K562 (cell line): ENCODE data around the gene KNG1. TPM values are rescaled to one million over a fixed set of nuclear protein-coding genes. Genes with fewer than 3 reads are reported as not detected.

Source experiments
- ATAC-seq: fragments of 200-7000 bp; cut with Tn5 transposase; 3 replicates; pipeline ENCODE4 v1.9.1; 2020; ENCODE audit warnings: moderate library complexity
- BruUV-seq: library from RNA; stranded (reverse); fragments of 400-500 nt; replicated peaks from 2 replicates; lab custom pipeline; 2021; lab: Mats Ljungman, UMichigan
- CTCF ChIA-PET: fragments of 300-600 bp; formaldehyde crosslinking; extraction: SDS; loops from one replicate; lab custom pipeline; 2021; ENCODE audit warnings: low intra/inter-chr PET ratio; lab: Yijun Ruan, JAX
- POLR2A ChIA-PET: fragments of 300-600, 350-650 bp; sonication (Branson Sonifier 250); formaldehyde crosslinking; extraction: SDS; loops from one replicate; lab custom pipeline; 2021; ENCODE audit warnings: antibody characterized with exemption, inconsistent platforms; lab: Yijun Ruan, JAX
- DNase-seq, 4 experiments: peaks; one replicate each; pipeline versions ENCODE4 v3.0.0 to v3.0.0-alpha.2; 2011 to 2018; ENCODE audit warnings: low spot score in 3 of 4, mixed read lengths in 3 of 4; ENCODE audit errors: extremely low read depth in 1 of 4
- FAIRE-seq: peaks from 2 replicates; lab custom pipeline; 2011; peaks lifted over from hg19 to GRCh38; lab: Jason Lieb, UNC
- H2AFZ ChIP-seq: 2 replicates; pipeline ENCODE4 v1.6.0; 2011; ENCODE audit warnings: low read depth, low read length, control low read depth, inconsistent platforms
- H3K27ac ChIP-seq: fragments of 200-600 bp; 3 replicates; pipeline ENCODE4 v1.8.0; 2011; ENCODE audit warnings: low read depth, mild to moderate bottlenecking, control low read depth, inconsistent platforms, low read length, moderate library complexity, mixed read lengths; ENCODE audit errors: extremely low read depth
- H3K27me3 ChIP-seq, 2 experiments: fragments of 300-600 bp in 1 of 2; 2 replicates in 1 of 2; 3 replicates in 1 of 2; pipeline versions ENCODE4 v1.6.0 to v1.8.0; 2011; ENCODE audit warnings: inconsistent platforms in 2 of 2, low read length in 2 of 2, mild to moderate bottlenecking in 1 of 2, mixed read lengths in 1 of 2, moderate library complexity in 1 of 2; ENCODE audit not compliant: control insufficient read depth in 2 of 2, insufficient read depth in 2 of 2
- H3K36me3 ChIP-seq: fragments of 300-600 bp; 3 replicates; pipeline ENCODE4 v1.8.0; 2011; ENCODE audit warnings: mild to moderate bottlenecking, low read length, inconsistent platforms; ENCODE audit not compliant: control insufficient read depth, insufficient read depth
- H3K4me1 ChIP-seq, 2 experiments: fragments of 200-600 bp in 1 of 2; replicated peaks in 1 of 2; 2 replicates in 1 of 2; 3 replicates in 1 of 2; pipeline versions ENCODE4 v1.5.1 to v1.8.0; 2011; ENCODE audit warnings: inconsistent platforms in 2 of 2, low read length in 2 of 2, mild to moderate bottlenecking in 1 of 2, mixed read lengths in 1 of 2, moderate library complexity in 1 of 2; ENCODE audit not compliant: control insufficient read depth in 2 of 2, insufficient read depth in 2 of 2
- H3K4me2 ChIP-seq: 2 replicates; pipeline ENCODE4 v1.6.1; 2011; ENCODE audit warnings: low read length, control low read depth, inconsistent platforms, mixed read lengths; ENCODE audit not compliant: insufficient read depth
- H3K4me3 ChIP-seq: fragments of 200-600 bp; sonication (generic), shearing (Covaris generic); 2 replicates; pipeline ENCODE4 v1.5.1; 2016; ENCODE audit warnings: control low read depth, inconsistent platforms
- H3K79me2 ChIP-seq: fragments of 200-600 bp; 3 replicates; pipeline ENCODE4 v1.8.0; 2011; ENCODE audit warnings: low read length, inconsistent platforms; ENCODE audit not compliant: control insufficient read depth, insufficient read depth
- H3K9ac ChIP-seq, 2 experiments: 2 replicates each; pipeline versions ENCODE4 v1.6.0 to v1.6.1; 2011; ENCODE audit warnings: low read depth in 2 of 2, low read length in 2 of 2, control low read depth in 1 of 2, inconsistent platforms in 1 of 2, mild to moderate bottlenecking in 1 of 2, mixed read lengths in 1 of 2; ENCODE audit not compliant: insufficient read depth in 1 of 2
- H3K9me1 ChIP-seq: one replicate; pipeline ENCODE4 v1.6.0; 2011; ENCODE audit warnings: inconsistent platforms, mild to moderate bottlenecking, low read length, moderate library complexity; ENCODE audit not compliant: control insufficient read depth, insufficient read depth
- H3K9me3 ChIP-seq: replicated peaks from 2 replicates; pipeline ENCODE4 v1.5.1; 2011; ENCODE audit warnings: low read depth, low read length, inconsistent platforms; ENCODE audit not compliant: control insufficient read depth, insufficient read depth
- H4K20me1 ChIP-seq: replicated peaks from 2 replicates; pipeline ENCODE4 v1.6.1; 2011; ENCODE audit warnings: low read length, inconsistent platforms, mixed read lengths; ENCODE audit not compliant: control insufficient read depth, insufficient read depth
- CXXC5 ChIP-seq: fragments of 250-450 bp; sonication (Bioruptor Pico); IDR thresholded peaks from 2 replicates; pipeline ENCODE4 v1.8.0; 2022; ENCODE audit warnings: inconsistent platforms, mild to moderate bottlenecking, moderate library complexity
- GTF3C2 ChIP-seq: IDR thresholded peaks from 3 replicates; pipeline ENCODE4 v1.6.1; 2011; ENCODE audit warnings: borderline replicate concordance, mild to moderate bottlenecking, moderate library complexity; ENCODE audit not compliant: insufficient read length; ENCODE audit errors: extremely low read depth
- NCOR1 ChIP-seq: fragments of 450-650 bp; IDR thresholded peaks from 2 replicates; pipeline ENCODE4 v1.6.1; 2016; ENCODE audit warnings: mild to moderate bottlenecking, moderate library complexity
- NFXL1 ChIP-seq: fragments of 450-650 bp; formaldehyde crosslinking; IDR thresholded peaks from 2 replicates; pipeline ENCODE4 v1.4.0; 2021; ENCODE audit warnings: mild to moderate bottlenecking
- PHF8 ChIP-seq: fragments of 200-600 bp; sonication (generic); IDR thresholded peaks from 2 replicates; pipeline ENCODE4 v1.6.1; 2012; ENCODE audit warnings: mixed run types, mild to moderate bottlenecking, inconsistent platforms, low read length, moderate library complexity, borderline replicate concordance
- ZNF239 ChIP-seq: fragments of 250-450 bp; sonication (Bioruptor Pico); IDR thresholded peaks from 2 replicates; pipeline ENCODE4 v1.4.0; 2020; ENCODE audit warnings: mild to moderate bottlenecking
- ZNF253 ChIP-seq: fragments of 250-450 bp; sonication (Bioruptor Pico); conservative IDR thresholded peaks from 2 replicates; pipeline ENCODE4 v1.6.1; 2021; ENCODE audit warnings: mild to moderate bottlenecking
- ZNF407 ChIP-seq: fragments of 450-650 bp; IDR thresholded peaks from 2 replicates; pipeline ENCODE4 v1.6.1; 2016; ENCODE audit warnings: low read depth
- WGBS: fragments of 100-300 bp; shearing (Covaris generic); methylation state at CpG from one replicate; pipeline ENCODE4 v1.1.6; 2016; ENCODE audit warnings: low coverage, mixed read lengths; ENCODE audit not compliant: insufficient coverage; ENCODE audit errors: missing lambda C conversion rate; 5-methylcytosine and 5-hydroxymethylcytosine counted together
- in situ Hi-C: fragments of 300-500 bp; cut with MboI; formaldehyde crosslinking; loops from 4 replicates; pipeline ENCODE4 v1.15.0; 2018; ENCODE audit warnings: inconsistent platforms, mixed read lengths
- intact Hi-C: fragments of 100-400 bp; cut with micrococcal nuclease; formaldehyde crosslinking; loops from 2 replicates; pipeline ENCODE4 v1.14.2; 2022
- polyA plus RNA-seq, 8 experiments: library from polyadenylated mRNA; depleted of rRNA in 4 of 8; stranded (reverse) in 5 of 8; unstranded in 3 of 8; fragments of >200 nt; fragmentation: Nextera tagmentation in 2 of 8; fragmentation: Illumina TruSeq in 1 of 8; extraction: Ambion mirVana in 2 of 8; extraction: Trizol in 1 of 8; gene quantifications; 2 replicates each; pipeline versions ENCODE4 v1.2.1 to v1.2.3, GENCODE V29; 2011 to 2014; ENCODE audit warnings: inconsistent platforms in 1 of 8, missing spikeins in 1 of 8
- total RNA-seq, 7 experiments: library from RNA; depleted of rRNA in 6 of 7; stranded (reverse); fragments of >200 nt in 6 of 7; fragmentation: Illumina TruSeq in 2 of 7; extraction: Trizol in 2 of 7; gene quantifications; 2 replicates each; pipeline versions ENCODE4 v1.2.1 to v1.2.3, GENCODE V29; 2011 to 2021; ENCODE audit warnings: low replicate concordance in 1 of 7

KNG1 gene
- total and polyA plus RNA-seq, 9 of the 15 experiments (the other 6 are each of a cell fraction or from before 2014, with no cell fraction given): 0.09 TPM; not detected in 8

GRCh38 chr3:186708983-186709679, 8.0 kb upstream of the KNG1 start:
- H3K27me3 ChIP-seq: peaks cover 5 to 12% of the 10 kb centered on the region in 2 experiments; a peak in 4 of 5 replicates
- peak; percentile 64 for ATAC-seq
- H3K4me3 ChIP-seq: no peak overlapping the region
- POLR2A ChIA-PET: interaction anchor here (0.6 to 1.0 kb wide), 2 partner anchors 75 to 644 kb away, joined by 3 to 4 read pairs; no protein-coding TSS in a partner anchor
- CTCF ChIA-PET: interaction anchor here (0.6 kb wide), 1 partner anchor 120 kb away, joined by 3 read pairs; no protein-coding TSS in a partner anchor
- FAIRE-seq: no peak
- no TSS peak for BruUV-seq
- H3K79me2 ChIP-seq: no peaks in the 10 kb centered on the region
- intact Hi-C loops: no loop called here
- peak in 2 of 4 experiments; percentile 34 to 54 for DNase-seq
- no peak overlapping the region for H3K27ac ChIP-seq
- no peak overlapping the region for H3K4me2 ChIP-seq
- H3K9ac ChIP-seq: no peak overlapping the region
- H3K9me3 ChIP-seq: no peaks in the 10 kb centered on the region
- H3K36me3 ChIP-seq: no peaks in the 10 kb centered on the region
- WGBS: 9% methylated on average over 6 of the region's 6 CpGs
- no peaks in the 10 kb centered on the region for H3K9me1 ChIP-seq
- H2AFZ ChIP-seq: no peak overlapping the region
- H3K4me1 ChIP-seq: no peaks in the 10 kb centered on the region; a peak in 1 of 5 replicates
- in situ Hi-C loops: no loop called here
- no peaks in the 10 kb centered on the region for H4K20me1 ChIP-seq
- 0 out of 2 replicates have a peak, but pooled peaks have one; percentile 9 for TF ChIP-seq CXXC5 (CRISPR knock-in tag)
- TF ChIP-seq ZNF407: no peak
- no peak for TF ChIP-seq GTF3C2
- no peak for TF ChIP-seq ZNF253 (CRISPR knock-in tag)
- no peak for TF ChIP-seq NFXL1 (CRISPR knock-in tag)
- TF ChIP-seq ZNF239 (CRISPR knock-in tag): no peak
- TF ChIP-seq NCOR1: no peak
- TF ChIP-seq PHF8: no peak
